Fibroblast of lung (primary cell): ENCODE measurements around the gene SLC16A7.

ENCODE experiments used
- EZH2 ChIP-seq: IDR thresholded peaks from 2 replicates; pipeline ENCODE4 v1.5.1; 2012; ENCODE audit warnings: low read length, control low read depth, mild to moderate bottlenecking; ENCODE audit errors: missing control alignments
- TF ChIP-seq, protein P1 (sequence below), 2 donors: IDR thresholded peaks in 1 of 2; conservative IDR thresholded peaks in 1 of 2; 1 replicate in 1 of 2; 2 replicates in 1 of 2; pipeline ENCODE4 v1.5.1; 2011 to 2012; ENCODE audit warnings: low read length in 2 of 2, control low read depth in 1 of 2, inconsistent platforms in 1 of 2, low read depth in 1 of 2, mild to moderate bottlenecking in 1 of 2

DNA sequence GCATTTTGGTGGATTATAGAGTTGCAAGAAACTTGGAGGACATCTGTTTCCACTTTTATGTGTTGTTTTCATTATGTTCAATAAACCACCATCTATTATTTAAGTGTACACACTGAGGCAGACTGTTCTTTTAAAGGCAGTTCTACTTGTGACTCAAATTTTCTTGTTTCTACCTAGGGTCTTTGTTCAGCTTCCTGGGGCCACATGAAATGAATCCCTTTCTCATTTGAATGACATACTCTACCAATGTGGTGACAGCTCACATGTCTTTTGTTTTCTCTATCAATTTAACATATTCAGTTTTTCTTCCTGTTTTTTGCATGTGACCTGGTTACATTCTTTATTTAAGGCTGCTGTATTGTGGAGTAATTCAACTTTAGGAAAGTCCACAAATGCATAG is 7.9 kb downstream of the SLC16A7 start:
- TF ChIP-seq, protein P1, sequence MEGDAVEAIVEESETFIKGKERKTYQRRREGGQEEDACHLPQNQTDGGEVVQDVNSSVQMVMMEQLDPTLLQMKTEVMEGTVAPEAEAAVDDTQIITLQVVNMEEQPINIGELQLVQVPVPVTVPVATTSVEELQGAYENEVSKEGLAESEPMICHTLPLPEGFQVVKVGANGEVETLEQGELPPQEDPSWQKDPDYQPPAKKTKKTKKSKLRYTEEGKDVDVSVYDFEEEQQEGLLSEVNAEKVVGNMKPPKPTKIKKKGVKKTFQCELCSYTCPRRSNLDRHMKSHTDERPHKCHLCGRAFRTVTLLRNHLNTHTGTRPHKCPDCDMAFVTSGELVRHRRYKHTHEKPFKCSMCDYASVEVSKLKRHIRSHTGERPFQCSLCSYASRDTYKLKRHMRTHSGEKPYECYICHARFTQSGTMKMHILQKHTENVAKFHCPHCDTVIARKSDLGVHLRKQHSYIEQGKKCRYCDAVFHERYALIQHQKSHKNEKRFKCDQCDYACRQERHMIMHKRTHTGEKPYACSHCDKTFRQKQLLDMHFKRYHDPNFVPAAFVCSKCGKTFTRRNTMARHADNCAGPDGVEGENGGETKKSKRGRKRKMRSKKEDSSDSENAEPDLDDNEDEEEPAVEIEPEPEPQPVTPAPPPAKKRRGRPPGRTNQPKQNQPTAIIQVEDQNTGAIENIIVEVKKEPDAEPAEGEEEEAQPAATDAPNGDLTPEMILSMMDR (conservative IDR thresholded peaks at IDR 0.05 in 1 of 2, IDR thresholded peaks at IDR 0.05 in 1 of 2; ENCODE audit: low read depth in 1 of 2, low read length in 2 of 2), result no peak
- no peak for TF ChIP-seq EZH2
